Measurements from ENCODE around the gene ZNF423. TPM values are rescaled to one million over a fixed set of nuclear protein-coding genes. Genes with fewer than 3 reads are reported as not detected.

The ZNF423 gene
- total RNA-seq, 1 donor from 2014 or later, result not detected

- H3K27me3 Mint-ChIP-seq, result no peaks in the 10 kb centered on the region
- intact Hi-C loops (cut with micrococcal nuclease), result no loop called here
- peaks cover 10% of the 10 kb centered on the region for H3K4me1 Mint-ChIP-seq
- no peak overlapping the region for H3K4me3 Mint-ChIP-seq
- TF ChIP-seq, protein P1, sequence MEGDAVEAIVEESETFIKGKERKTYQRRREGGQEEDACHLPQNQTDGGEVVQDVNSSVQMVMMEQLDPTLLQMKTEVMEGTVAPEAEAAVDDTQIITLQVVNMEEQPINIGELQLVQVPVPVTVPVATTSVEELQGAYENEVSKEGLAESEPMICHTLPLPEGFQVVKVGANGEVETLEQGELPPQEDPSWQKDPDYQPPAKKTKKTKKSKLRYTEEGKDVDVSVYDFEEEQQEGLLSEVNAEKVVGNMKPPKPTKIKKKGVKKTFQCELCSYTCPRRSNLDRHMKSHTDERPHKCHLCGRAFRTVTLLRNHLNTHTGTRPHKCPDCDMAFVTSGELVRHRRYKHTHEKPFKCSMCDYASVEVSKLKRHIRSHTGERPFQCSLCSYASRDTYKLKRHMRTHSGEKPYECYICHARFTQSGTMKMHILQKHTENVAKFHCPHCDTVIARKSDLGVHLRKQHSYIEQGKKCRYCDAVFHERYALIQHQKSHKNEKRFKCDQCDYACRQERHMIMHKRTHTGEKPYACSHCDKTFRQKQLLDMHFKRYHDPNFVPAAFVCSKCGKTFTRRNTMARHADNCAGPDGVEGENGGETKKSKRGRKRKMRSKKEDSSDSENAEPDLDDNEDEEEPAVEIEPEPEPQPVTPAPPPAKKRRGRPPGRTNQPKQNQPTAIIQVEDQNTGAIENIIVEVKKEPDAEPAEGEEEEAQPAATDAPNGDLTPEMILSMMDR (IDR thresholded peaks at IDR 0.05), result no peak
- DNase-seq (no peak), ATAC-seq (ENCODE audit: low read depth) (no peak)
- no peaks in the 10 kb centered on the region for H3K36me3 Mint-ChIP-seq (ENCODE audit: low read depth)
- H3K27ac Mint-ChIP-seq, result no peak overlapping the region
- no peaks in the 10 kb centered on the region for H3K9me3 Mint-ChIP-seq
- ChIA-PET CTCF (no interaction called here), POLR2A (no interaction called here)
These were observed 382.8 kb downstream of the ZNF423 start for GRCh38 chr16:49473131-49473530.

GRCh38 chr16:49472598-49472997 is 383.3 kb downstream of the ZNF423 start:
- CTCF ChIA-PET, result no interaction called here
- DNase-seq (no peak), ATAC-seq (ENCODE audit: low read depth) (no peak)
- Mint-ChIP-seq H3K9me3 (no peaks in the 10 kb centered on the region), H3K27ac (no peak overlapping the region), H3K36me3 (ENCODE audit: low read depth) (no peaks in the 10 kb centered on the region), H3K4me3 (no peak overlapping the region), H3K27me3 (no peaks in the 10 kb centered on the region), H3K4me1 (peaks cover 10% of the 10 kb centered on the region)
- TF ChIP-seq, protein P1 (IDR thresholded peaks at IDR 0.05), result no peak
- intact Hi-C loops (cut with micrococcal nuclease), result no loop called here
- POLR2A ChIA-PET, result no interaction called here

DNA sequence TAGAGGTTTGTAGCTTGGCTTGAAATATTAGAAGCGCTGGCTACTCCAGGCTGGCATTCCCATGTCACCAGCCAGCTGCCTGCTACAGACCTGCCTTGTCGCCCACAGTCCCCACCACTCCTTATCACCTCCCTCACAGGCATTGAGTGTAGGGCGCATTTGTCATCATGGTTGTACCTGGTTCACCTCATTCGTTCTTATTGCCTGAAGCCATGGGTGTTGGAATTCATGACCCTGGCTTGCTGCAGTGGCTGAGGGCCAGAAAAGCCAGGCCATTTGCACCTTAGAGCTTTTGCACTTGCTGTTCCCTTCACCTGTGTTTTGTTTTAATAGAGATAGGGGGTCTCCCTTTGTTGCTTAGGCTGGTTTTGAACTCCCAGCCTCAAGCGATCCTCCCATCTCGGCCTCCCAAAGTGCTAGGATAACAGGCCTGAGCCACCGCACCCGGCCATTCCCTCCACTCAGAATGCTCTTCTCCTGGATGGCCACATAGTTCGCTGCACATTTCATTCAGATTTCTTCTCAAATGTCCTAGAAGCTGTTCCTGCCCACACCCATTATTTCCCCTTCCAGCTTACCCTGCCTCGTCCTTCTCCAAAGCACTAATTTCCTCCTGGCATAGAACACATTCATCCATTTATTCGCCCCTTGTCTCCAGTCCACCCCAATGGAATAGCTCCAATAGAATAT is 384.7 kb downstream of the ZNF423 start:
- POLR2A ChIA-PET, result no interaction called here
- Mint-ChIP-seq H3K4me3 (no peak overlapping the region), H3K9me3 (no peaks in the 10 kb centered on the region), H3K27ac (no peak overlapping the region), H3K4me1 (peaks cover 10% of the 10 kb centered on the region), H3K27me3 (no peaks in the 10 kb centered on the region), H3K36me3 (ENCODE audit: low read depth) (no peaks in the 10 kb centered on the region)
- CTCF ChIA-PET, result no interaction called here
- TF ChIP-seq, protein P1 (IDR thresholded peaks at IDR 0.05), result no peak
- ATAC-seq (ENCODE audit: low read depth) (no peak), DNase-seq (no peak)
- intact Hi-C loops (cut with micrococcal nuclease), result no loop called here

GRCh38 chr16:49470513-49470991 is 385.4 kb downstream of the ZNF423 start:
- CTCF ChIA-PET, result no interaction called here
- DNase-seq (no peak), ATAC-seq (ENCODE audit: low read depth) (no peak)
- intact Hi-C loops (cut with micrococcal nuclease), result no loop called here
- Mint-ChIP-seq H3K4me3 (no peak overlapping the region), H3K27me3 (no peaks in the 10 kb centered on the region), H3K36me3 (ENCODE audit: low read depth) (no peaks in the 10 kb centered on the region), H3K4me1 (peaks cover 10% of the 10 kb centered on the region), H3K27ac (no peak overlapping the region), H3K9me3 (no peaks in the 10 kb centered on the region)
- POLR2A ChIA-PET, result no interaction called here
- TF ChIP-seq, protein P1 (IDR thresholded peaks at IDR 0.05), result no peak

DNA sequence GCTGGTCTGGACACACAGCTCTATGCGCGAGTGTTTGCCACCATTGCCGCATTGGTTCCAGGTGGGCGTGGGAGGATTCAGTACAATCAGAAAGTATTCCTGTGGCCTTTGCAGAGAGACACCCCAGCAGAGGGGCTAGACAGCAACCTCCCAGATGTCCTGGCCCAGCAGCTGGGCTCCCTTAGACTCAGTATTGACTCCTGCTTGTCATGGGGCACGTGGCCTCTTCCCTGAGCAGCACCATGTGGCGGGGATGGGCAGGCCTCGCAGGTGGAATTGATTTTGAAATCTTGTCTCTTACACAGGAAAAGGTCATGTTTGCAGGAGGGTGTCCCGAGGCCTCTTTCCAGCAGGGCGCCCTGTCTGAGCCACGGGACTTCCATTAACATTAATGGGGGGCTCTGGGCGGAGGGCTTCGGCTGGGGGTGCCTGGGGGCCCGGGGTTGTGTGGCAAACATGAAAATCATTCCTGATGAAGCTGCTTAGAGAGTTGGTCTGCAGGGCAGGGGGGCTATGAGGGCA is 385.9 kb downstream of the ZNF423 start:
- Mint-ChIP-seq H3K9me3 (no peaks in the 10 kb centered on the region), H3K27ac (no peak overlapping the region), H3K27me3 (no peaks in the 10 kb centered on the region), H3K36me3 (ENCODE audit: low read depth) (no peaks in the 10 kb centered on the region), H3K4me1 (peaks cover 10% of the 10 kb centered on the region), H3K4me3 (no peak overlapping the region)
- ChIA-PET CTCF (no interaction called here), POLR2A (no interaction called here)
- ATAC-seq (ENCODE audit: low read depth) (no peak), DNase-seq (no peak)
- TF ChIP-seq, protein P1 (IDR thresholded peaks at IDR 0.05), result no peak
- intact Hi-C loops (cut with micrococcal nuclease), result no loop called here

All from activated B cell treated with CpG ODN at 0.5 μM for 24 hours (primary cell).